GM18861 (cell line): ENCODE measurements around the gene SLAMF9.

Experiments used
- ATAC-seq: cut with Tn5 transposase; IDR thresholded peaks from one replicate; pipeline ENCODE4 v1.9.1; 2021; ENCODE audit not compliant: unreplicated experiment

SLAMF9 gene

DNA sequence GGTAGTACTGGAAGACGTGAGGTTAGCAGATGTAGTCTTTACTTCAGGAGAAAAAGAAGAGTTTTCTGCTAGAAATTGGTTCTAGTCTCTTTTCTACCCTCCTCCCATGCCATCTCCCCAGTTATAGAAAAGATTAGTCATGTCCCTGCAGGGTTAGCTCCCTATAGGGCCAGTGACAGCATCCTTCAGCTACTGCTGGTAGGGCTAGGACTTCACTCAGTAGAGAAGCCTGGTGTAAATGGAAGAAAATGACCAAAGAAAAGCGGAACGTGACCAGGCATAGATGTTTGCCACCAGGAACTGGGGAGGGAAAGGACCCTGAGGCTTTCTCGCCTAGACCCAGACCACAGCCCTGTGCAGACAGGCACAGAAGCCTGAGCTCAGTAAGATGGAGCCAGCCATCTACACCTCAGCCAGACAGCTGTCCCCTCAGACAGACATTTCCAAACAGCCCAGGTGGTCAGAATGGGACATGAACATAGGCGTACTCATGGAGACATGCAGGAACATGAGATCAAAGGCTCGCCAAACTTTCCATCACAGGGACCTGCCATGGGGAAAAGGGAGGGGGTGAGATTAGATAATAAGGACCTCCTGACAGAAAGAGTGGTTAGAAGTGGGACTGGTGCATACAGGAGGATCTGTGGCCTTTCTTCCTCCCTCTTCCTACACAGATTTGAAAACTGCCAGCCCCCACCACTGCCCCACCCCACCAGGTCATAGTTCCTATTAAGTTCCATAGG lies 23.5 kb upstream of the SLAMF9 start:
- no peak for ATAC-seq

GRCh38 chr1:159974350-159974965 lies 20.4 kb upstream of the SLAMF9 start:
- ATAC-seq = no peak

- ATAC-seq = no peak
These were observed 19.4 kb upstream of the SLAMF9 start for GRCh38 chr1:159973350-159973940.

DNA sequence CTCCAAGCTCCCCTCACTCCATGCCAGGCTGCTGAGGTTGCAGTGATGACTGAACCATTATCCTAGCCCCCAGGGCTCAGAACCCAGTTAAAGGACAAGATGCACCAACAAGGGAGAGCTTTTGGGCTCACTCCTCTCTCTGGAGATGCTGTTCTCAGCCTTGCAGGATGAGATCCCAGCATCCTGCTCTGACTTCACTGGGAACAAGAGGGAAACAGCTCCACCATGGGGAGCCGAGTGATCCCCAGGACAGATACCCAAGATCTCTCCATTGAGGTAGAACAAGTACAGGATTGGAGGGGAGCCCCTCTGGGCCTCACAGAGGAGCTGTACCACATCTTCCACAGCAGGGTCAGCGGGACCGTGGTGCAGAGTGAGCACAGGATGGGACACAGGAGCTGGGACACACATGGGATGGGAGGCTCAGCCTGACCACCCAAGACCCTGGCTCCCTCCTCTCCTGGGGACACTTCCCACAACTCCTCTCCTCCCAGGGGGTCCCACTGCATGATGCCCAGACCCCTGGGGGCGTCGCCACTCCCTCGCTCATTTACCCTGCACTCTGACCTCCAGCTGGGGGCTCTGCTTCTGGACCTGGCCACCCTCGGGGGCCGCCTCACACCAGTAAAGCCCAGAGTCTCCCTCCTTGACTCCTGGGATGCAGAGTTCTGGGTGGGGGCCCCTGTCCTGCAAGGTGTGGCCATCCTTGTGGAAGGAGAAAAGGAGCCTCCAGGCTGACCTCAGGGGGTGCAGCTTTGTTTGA lies 18.6 kb upstream of the SLAMF9 start:
- no peak for ATAC-seq

DNA sequence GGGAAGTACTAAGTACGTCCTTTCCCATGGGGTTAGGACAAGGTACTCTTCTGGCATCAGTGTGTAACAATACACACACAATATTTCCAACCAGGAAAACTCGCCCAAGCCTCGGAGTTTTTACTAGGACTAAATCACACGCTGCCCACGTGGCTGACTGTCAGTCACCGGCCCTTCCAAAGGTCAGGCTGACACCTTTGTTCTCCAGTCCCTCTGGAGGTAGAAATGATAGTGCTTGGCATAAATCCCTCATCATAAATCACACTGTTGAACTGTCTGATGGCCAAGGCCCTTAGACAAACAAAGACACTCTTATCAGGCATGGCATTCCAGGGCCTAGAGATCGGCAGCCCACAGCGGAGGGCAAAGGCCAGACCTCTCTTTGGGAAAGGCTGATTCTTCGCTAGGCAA lies 16.9 kb upstream of the SLAMF9 start:
- no peak for ATAC-seq

GRCh38 chr1:159968901-159969300 lies 14.9 kb upstream of the SLAMF9 start:
- no peak for ATAC-seq

DNA sequence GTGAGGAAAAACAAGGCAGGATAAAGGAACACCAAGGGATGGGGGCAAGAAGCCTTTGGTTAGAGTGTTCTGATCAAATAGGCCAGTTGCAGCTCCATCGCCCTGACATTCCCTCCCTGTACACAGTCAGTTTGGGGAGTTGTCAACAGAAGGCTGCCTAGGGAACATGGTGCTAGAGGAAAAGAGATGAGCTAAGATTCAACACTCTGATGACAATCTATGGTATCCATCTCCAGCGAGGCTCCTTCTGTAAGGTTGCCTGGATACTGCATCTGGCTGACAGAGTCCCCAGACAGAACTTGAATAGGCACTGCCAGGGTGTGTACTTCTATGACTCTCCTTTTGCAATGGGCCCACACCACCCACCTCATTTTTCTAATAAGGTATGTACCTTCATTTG lies 11.2 kb upstream of the SLAMF9 start:
- no peak for ATAC-seq

DNA sequence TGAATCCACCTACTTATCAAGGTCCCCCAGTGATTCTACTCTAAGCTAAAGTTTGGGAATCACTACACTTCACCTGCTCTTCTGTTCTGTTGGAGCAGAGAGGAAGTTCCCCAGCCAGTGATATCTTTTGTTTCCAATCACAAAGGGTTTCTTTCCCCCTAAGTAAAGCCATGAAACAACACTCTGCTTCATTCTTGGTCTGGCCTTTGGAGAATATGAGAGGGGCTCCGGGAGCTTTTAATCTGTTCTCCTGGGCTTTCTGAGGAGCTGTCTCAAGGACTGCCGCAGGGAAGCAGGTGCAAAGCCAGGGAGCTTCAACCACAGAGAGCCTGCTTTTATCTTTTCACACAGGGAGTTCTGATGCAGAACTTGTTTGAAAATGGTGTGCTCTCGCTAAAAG lies 10.1 kb upstream of the SLAMF9 start:
- ATAC-seq = no peak

GRCh38 chr1:159962176-159962575 lies 8.1 kb upstream of the SLAMF9 start:
- ATAC-seq = no peak

- no peak for ATAC-seq
These were observed 7.6 kb upstream of the SLAMF9 start for GRCh38 chr1:159961636-159962035.

- ATAC-seq = no peak
These were observed 6.8 kb upstream of the SLAMF9 start for GRCh38 chr1:159960721-159961381.

DNA sequence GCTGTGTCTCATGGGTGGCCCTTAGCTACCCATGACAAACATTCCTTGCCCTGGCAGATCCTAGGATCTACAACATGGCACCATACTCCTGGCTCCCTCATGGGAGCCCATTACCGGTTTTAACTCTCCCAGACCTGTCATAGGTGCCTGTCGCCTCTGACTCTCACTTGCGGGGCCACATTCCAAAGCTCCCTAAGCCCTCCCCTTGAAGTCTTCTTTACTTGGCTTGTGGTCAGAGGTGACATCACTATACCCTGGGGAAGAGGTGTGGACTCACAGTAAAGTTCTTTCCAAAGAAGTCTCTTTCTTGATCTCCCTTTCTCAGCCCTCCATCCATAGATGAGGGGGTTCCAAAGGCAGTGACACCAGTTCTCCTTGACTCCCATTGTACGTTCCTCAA lies 5.4 kb upstream of the SLAMF9 start:
- ATAC-seq = no peak

DNA sequence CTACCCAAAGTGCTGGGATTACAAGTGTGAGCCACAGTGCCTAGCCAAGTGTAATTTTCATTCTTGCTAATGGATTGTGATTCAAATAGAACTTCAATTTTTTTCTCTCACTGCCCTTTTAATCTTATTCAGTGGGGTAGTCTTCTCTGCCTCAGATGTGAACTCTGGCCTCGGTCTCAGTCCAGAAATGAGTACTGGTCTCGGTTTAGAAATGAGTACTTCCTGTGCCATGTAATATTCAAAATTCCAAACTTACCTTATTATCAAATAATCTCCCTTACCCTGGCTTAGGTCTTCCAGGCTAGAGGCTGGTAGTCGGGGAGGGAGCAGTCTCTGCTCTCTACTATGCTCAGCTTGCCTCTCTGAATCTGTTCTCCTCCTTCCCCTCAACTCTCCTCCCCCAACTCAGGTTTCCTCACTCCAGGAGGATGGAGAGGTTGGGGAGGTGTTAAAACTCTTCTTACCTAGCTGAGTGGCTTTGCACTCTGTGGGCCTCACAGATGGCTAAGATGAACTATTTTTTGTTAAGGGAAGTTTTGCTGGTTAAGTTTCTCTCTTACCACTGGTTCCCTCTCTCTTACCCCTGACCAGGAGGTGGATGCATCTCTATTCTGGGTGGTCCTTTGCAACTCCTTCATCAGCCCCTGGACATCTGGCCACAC lies 4.8 kb upstream of the SLAMF9 start:
- no peak for ATAC-seq

- no peak for ATAC-seq
These were observed 3.8 kb upstream of the SLAMF9 start for GRCh38 chr1:159957824-159958268.

- ATAC-seq = no peak
These were observed 1.4 kb upstream of the SLAMF9 start for GRCh38 chr1:159955456-159955855.

DNA sequence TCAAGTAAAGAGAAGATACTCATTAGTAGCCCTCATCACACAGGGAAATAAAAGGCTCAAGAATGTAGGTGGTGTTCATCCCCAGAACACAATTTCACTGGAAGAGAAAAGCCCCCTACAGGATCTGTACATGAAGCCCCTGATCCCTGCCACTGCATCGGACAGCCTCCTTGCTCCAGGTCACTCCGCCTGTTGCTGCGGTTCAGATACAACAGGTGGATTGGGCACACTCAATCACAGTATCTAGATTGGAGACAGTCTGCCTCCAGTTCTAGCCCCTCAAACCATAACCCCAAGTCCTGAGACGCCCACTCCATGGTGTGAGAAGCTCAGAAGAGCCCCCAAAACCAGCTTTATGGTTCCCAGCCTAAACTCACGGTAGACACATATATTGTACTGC lies 1.1 kb downstream of the SLAMF9 start:
- ATAC-seq = no peak

- ATAC-seq = no peak
These were observed 2.5 kb downstream of the SLAMF9 start for GRCh38 chr1:159951551-159951950.

DNA sequence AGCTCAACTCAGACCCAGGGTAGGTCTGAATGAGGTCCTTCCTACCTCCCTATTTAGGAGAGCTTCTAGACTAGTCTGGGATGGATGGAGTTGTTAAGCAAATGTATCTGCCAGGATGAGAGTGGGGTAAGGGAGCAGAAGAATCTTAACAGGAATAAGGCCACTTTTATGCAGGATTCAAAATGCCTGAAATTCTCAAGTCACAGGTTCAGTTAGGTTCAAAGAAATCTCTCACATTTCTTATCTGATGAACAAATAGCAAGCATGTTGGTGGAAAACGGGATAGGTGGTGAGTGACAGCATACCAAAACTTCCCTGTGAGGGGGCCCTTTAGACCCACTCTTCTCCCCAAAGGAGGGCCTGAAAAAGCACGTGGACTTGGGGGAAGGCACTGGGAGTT lies 3.0 kb downstream of the SLAMF9 start:
- no peak for ATAC-seq

- ATAC-seq = no peak
These were observed 4.1 kb downstream of the SLAMF9 start for GRCh38 chr1:159949981-159950381.

DNA sequence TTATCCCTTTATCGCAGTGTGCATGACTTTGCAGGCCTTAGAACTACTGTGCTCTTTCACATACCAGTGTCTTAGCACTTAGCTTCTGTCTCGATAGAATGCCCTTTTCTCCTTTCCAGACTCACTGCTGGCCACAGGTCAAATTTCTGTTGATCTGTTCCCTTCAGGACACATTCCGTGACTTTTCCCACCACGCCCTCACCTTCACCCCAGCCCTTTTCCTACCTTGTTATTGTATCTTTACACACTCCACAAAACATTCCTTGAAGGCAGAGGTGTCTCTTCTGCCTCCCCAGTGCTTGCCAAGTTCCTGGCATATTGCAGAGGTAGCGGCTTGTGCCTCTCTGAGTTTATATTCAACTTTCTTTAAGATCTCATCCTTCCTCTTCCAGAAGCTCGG lies 4.9 kb downstream of the SLAMF9 start:
- ATAC-seq = no peak

DNA sequence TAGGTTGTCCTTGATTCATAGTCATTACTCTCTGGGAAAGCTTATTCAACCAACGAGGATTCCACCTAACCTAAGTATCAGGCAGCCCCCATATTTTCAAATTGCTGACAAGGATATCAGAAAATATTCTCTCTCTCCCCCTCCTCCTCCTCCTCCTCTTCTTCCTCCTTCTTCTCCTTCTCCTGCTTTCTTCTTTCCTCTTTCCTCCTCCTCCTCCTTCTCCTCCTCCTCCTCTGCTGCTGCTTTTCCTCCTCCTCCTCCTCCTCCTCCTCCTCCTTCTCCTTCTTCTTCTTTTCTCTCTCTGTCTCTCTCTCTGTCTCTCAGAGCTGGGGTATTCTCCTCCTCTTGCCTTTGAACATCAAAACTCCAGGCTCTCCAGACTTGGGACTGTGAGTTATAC lies 6.1 kb downstream of the SLAMF9 start:
- ATAC-seq = no peak
